GM12878 (cell line): Measurements from ENCODE around the gene SOBP. TPM values are rescaled to one million over a fixed set of nuclear protein-coding genes. Genes with fewer than 3 reads are reported as not detected.

ENCODE experiments used
- ATAC-seq: fragments of 200-7000 bp; cut with Tn5 transposase; 3 replicates; pipeline ENCODE4 v1.9.1; 2020; ENCODE audit warnings: mild to moderate bottlenecking, moderate library complexity
- BruUV-seq: library from RNA; stranded (reverse); fragments of 400-500 nt; replicated peaks from 2 replicates; lab custom pipeline; 2021; lab: Mats Ljungman, UMichigan
- CTCF ChIA-PET: fragments of 300-600 bp; sonication (Branson Sonifier 250); formaldehyde crosslinking; extraction: SDS; loops from one replicate; lab custom pipeline; 2021; ENCODE audit warnings: inconsistent platforms; lab: Yijun Ruan, JAX
- POLR2A ChIA-PET: fragments of 350-600 bp; formaldehyde crosslinking; extraction: SDS; loops from one replicate; lab custom pipeline; 2021; ENCODE audit warnings: inconsistent platforms; lab: Charles Lee
- RAD21 ChIA-PET: fragments of 300-600 bp; sonication (Branson Sonifier 250); formaldehyde crosslinking; loops from one replicate; lab custom pipeline; 2023; ENCODE audit warnings: antibody characterized with exemption; ENCODE audit not compliant: unreplicated experiment; lab: Charles Lee
- SMC1A ChIA-PET: fragments of 300-600 bp; sonication (Branson Sonifier 250); formaldehyde crosslinking; loops from one replicate; lab custom pipeline; 2023; ENCODE audit not compliant: unreplicated experiment, uncharacterized antibody; lab: Charles Lee
- DNase-seq: peaks from one replicate; pipeline ENCODE4 v3.0.0-alpha.2; 2011; ENCODE audit warnings: low read depth, low spot score
- FAIRE-seq: peaks from 3 replicates; lab custom pipeline; 2011; peaks lifted over from hg19 to GRCh38; lab: Jason Lieb, UNC
- H2AFZ ChIP-seq: 2 replicates; pipeline ENCODE4 v1.6.0; 2011; ENCODE audit warnings: low read depth, low read length, control low read depth; ENCODE audit not compliant: control insufficient read depth
- H3K27ac ChIP-seq: 2 replicates; pipeline ENCODE4 v1.5.1; 2011; ENCODE audit warnings: control low read depth; ENCODE audit not compliant: control insufficient read depth, insufficient read depth
- H3K27me3 ChIP-seq, 2 experiments: replicated peaks in 1 of 2; 2 replicates each; pipeline versions ENCODE4 v1.6.0 to v1.6.1; 2011; ENCODE audit warnings: low read length in 1 of 2; ENCODE audit not compliant: control insufficient read depth in 2 of 2, insufficient read depth in 2 of 2
- H3K36me3 ChIP-seq, 2 experiments: 2 replicates each; pipeline ENCODE4 v1.5.1; 2011; ENCODE audit warnings: low read length in 1 of 2; ENCODE audit not compliant: control insufficient read depth in 2 of 2, insufficient read depth in 2 of 2
- H3K4me1 ChIP-seq: 2 replicates; pipeline ENCODE4 v1.6.1; 2011; ENCODE audit warnings: mild to moderate bottlenecking, low read length, moderate library complexity, mixed read lengths; ENCODE audit not compliant: control insufficient read depth, insufficient read depth
- H3K4me2 ChIP-seq: 2 replicates; pipeline ENCODE4 v1.6.0; 2011; ENCODE audit warnings: control low read depth; ENCODE audit not compliant: control insufficient read depth, insufficient read depth
- H3K4me3 ChIP-seq: fragments of 200-600 bp; sonication (generic); 2 replicates; pipeline ENCODE4 v1.5.1; 2016
- H3K79me2 ChIP-seq: 2 replicates; pipeline ENCODE4 v1.6.0; 2011; ENCODE audit warnings: low read length; ENCODE audit not compliant: control insufficient read depth, insufficient read depth
- H3K9ac ChIP-seq: 2 replicates; pipeline ENCODE4 v1.8.0; 2011; ENCODE audit warnings: low read length, control low read depth, mixed read lengths; ENCODE audit not compliant: control insufficient read depth, insufficient read depth
- H3K9me3 ChIP-seq: replicated peaks from 3 replicates; pipeline ENCODE4 v1.5.1; 2011; ENCODE audit warnings: mild to moderate bottlenecking, low read length; ENCODE audit not compliant: control insufficient read depth, insufficient read depth
- H4K20me1 ChIP-seq: 2 replicates; pipeline ENCODE4 v1.6.0; 2011; ENCODE audit not compliant: control insufficient read depth, insufficient read depth
- BACH1 ChIP-seq: fragments of 450-650 bp; IDR thresholded peaks from 2 replicates; pipeline ENCODE4 v1.6.1; 2017; ENCODE audit warnings: mild to moderate bottlenecking, borderline replicate concordance
- CTCF ChIP-seq, 3 experiments: IDR thresholded peaks in 2 of 3; conservative IDR thresholded peaks in 1 of 3; 2 replicates each; pipeline ENCODE4 v1.5.1; 2011; ENCODE audit warnings: low read depth in 3 of 3, low read length in 3 of 3, mild to moderate bottlenecking in 3 of 3, control low read depth in 2 of 3, moderate library complexity in 2 of 3, inconsistent platforms in 1 of 3, mixed read lengths in 1 of 3; ENCODE audit not compliant: control insufficient read depth in 2 of 3, insufficient read depth in 1 of 3; ENCODE audit errors: extremely low read depth in 1 of 3
- DPF2 ChIP-seq: fragments of 450-650 bp; IDR thresholded peaks from 2 replicates; pipeline ENCODE4 v1.6.1; 2017; ENCODE audit warnings: mild to moderate bottlenecking
- FOS ChIP-seq: IDR thresholded peaks from 3 replicates; pipeline ENCODE4 v1.6.1; 2011; ENCODE audit warnings: borderline replicate concordance; ENCODE audit not compliant: insufficient read length; ENCODE audit errors: extremely low read depth
- HDGF ChIP-seq: fragments of 450-650 bp; IDR thresholded peaks from 2 replicates; pipeline ENCODE4 v1.6.1; 2016; ENCODE audit warnings: antibody characterized with exemption
- IRF4 ChIP-seq: IDR thresholded peaks from 2 replicates; pipeline ENCODE4 v1.6.1; 2011; ENCODE audit warnings: low read depth, low read length
- IRF5 ChIP-seq: fragments of 450-650 bp; IDR thresholded peaks from 2 replicates; pipeline ENCODE4 v1.6.1; 2017; ENCODE audit warnings: borderline replicate concordance
- MEF2B ChIP-seq: fragments of 450-650 bp; IDR thresholded peaks from 2 replicates; pipeline ENCODE4 v1.6.1; 2018; ENCODE audit warnings: mild to moderate bottlenecking, moderate library complexity; ENCODE audit not compliant: partially characterized antibody, poor library complexity, severe bottlenecking
- MLLT1 ChIP-seq: fragments of 450-650 bp; IDR thresholded peaks from 2 replicates; pipeline ENCODE4 v1.6.1; 2016; ENCODE audit warnings: mild to moderate bottlenecking
- NBN ChIP-seq: fragments of 450-650 bp; IDR thresholded peaks from 2 replicates; pipeline ENCODE4 v1.6.1; 2016
- NR2C2 ChIP-seq: IDR thresholded peaks from 2 replicates; pipeline ENCODE4 v1.6.1; 2011; ENCODE audit warnings: borderline replicate concordance, low read depth; ENCODE audit not compliant: control insufficient read depth, insufficient read length
- POLR2A ChIP-seq: IDR thresholded peaks from 2 replicates; pipeline ENCODE4 v1.6.1; 2011; ENCODE audit warnings: low read depth, mild to moderate bottlenecking, low read length
- RUNX3 ChIP-seq: IDR thresholded peaks from 2 replicates; pipeline ENCODE4 v1.6.1; 2012; ENCODE audit warnings: low read length, inconsistent platforms
- SIN3A ChIP-seq: IDR thresholded peaks from 2 replicates; pipeline ENCODE4 v1.6.1; 2012; ENCODE audit warnings: low read depth, low read length, improper control_type of control experiment
- SUPT20H ChIP-seq: IDR thresholded peaks from 2 replicates; pipeline ENCODE4 v1.6.1; 2011; ENCODE audit warnings: low read depth, mild to moderate bottlenecking, low read length, moderate library complexity, borderline replicate concordance; ENCODE audit not compliant: control insufficient read depth
- TCF12 ChIP-seq: IDR thresholded peaks from 2 replicates; pipeline ENCODE4 v1.6.1; 2011; ENCODE audit warnings: low read depth, mild to moderate bottlenecking, low read length
- ZBED1 ChIP-seq: IDR thresholded peaks from 2 replicates; pipeline ENCODE4 v1.6.1; 2016; ENCODE audit warnings: borderline replicate concordance
- WGBS: methylation state at CpG from one replicate; pipeline ENCODE4 v1.1.6; 2016; ENCODE audit warnings: low lambda C conversion rate; ENCODE audit not compliant: insufficient replicate concordance, insufficient coverage; ENCODE audit errors: missing lambda C conversion rate; 5-methylcytosine and 5-hydroxymethylcytosine counted together
- in situ Hi-C: fragments of 300-500 bp; cut with MboI; formaldehyde crosslinking; loops from 9 replicates; pipeline ENCODE4 v1.14.3; 2018; ENCODE audit warnings: mixed read lengths
- intact Hi-C: fragments of 100-400 bp; cut with micrococcal nuclease; formaldehyde crosslinking; loops from one replicate; pipeline ENCODE4 v1.14.2; 2022; ENCODE audit not compliant: unreplicated experiment
- polyA plus RNA-seq, 11 experiments: library from polyadenylated mRNA; depleted of rRNA in 4 of 11; unstranded in 6 of 11; stranded (reverse) in 5 of 11; fragments of >200 nt; fragmentation: Nextera tagmentation in 4 of 11; fragmentation: Illumina TruSeq in 1 of 11; extraction: Ambion mirVana in 4 of 11; extraction: Trizol in 1 of 11; gene quantifications; 1 replicate in 1 of 11; 2 replicates in 10 of 11; pipeline versions ENCODE4 v1.2.1 to v1.2.3, GENCODE V29; 2011 to 2016; ENCODE audit warnings: inconsistent platforms in 2 of 11, missing spikeins in 2 of 11, low read depth in 1 of 11
- total RNA-seq, 4 experiments: library from RNA; depleted of rRNA in 3 of 4; stranded (reverse); fragments of >200 nt in 3 of 4; fragmentation: Illumina TruSeq in 1 of 4; extraction: Trizol in 1 of 4; gene quantifications; 2 replicates each; pipeline versions ENCODE4 v1.2.1 to v1.2.3, GENCODE V29; 2013 to 2021

SOBP gene
- total and polyA plus RNA-seq, 10 of the 15 experiments (the other 5 are each of a cell fraction or from before 2014, with no cell fraction given) = 0.49 to 1.9 (median 0.78) TPM

- no peak for TF ChIP-seq CTCF (IDR thresholded peaks at IDR 0.05 in 2 of 3, conservative IDR thresholded peaks at IDR 0.05 in 1 of 3; ENCODE audit: control insufficient read depth in 2 of 3, extremely low read depth in 1 of 3, insufficient read depth in 1 of 3, low read depth in 3 of 3, low read length in 3 of 3)
- no peak for TF ChIP-seq DPF2
- no peak for TF ChIP-seq POLR2A
- TF ChIP-seq BACH1 = no peak
- no peak for TF ChIP-seq FOS
- TF ChIP-seq, all 136 proteins: peak for 0
Observed at GRCh38 chr6:107630348-107630977, 140.5 kb downstream of the SOBP start (continued).

GRCh38 chr6:107632381-107633136, 142.6 kb downstream of the SOBP start:
- DNase-seq = no peak
- 95% methylated on average over 2 of the region's 2 CpGs for WGBS
- ChIA-PET POLR2A (interaction anchor here (0.7 kb wide), 1 partner anchor 209 kb away, joined by 6 read pairs; no protein-coding TSS in a partner anchor), CTCF (interaction anchor here (1.1 to 1.7 kb wide), 3 partner anchors 11 to 39 kb away, joined by 3 to 4 read pairs (median 3); no protein-coding TSS in a partner anchor), SMC1A (interaction anchor here (1.0 to 1.9 kb wide), 2 partner anchors 17 to 24 kb away, joined by 4 to 8 read pairs; no protein-coding TSS in a partner anchor), RAD21 (interaction anchor here (1.0 kb wide), 1 partner anchor 14 kb away, joined by 3 read pairs; no protein-coding TSS in a partner anchor)
- H3K36me3 ChIP-seq = no peaks in the 10 kb centered on the region
- H3K4me1 ChIP-seq = no peaks in the 10 kb centered on the region; the same call in 1 of the 2 replicates
- H3K4me2 ChIP-seq = no peak overlapping the region
- H3K79me2 ChIP-seq = no peaks in the 10 kb centered on the region
- H3K27me3 ChIP-seq = peaks cover 2 to 10% of the 10 kb centered on the region in 2 experiments
- intact Hi-C loops = no loop called here
- no peak overlapping the region for H3K9ac ChIP-seq
- H2AFZ ChIP-seq = no peak overlapping the region
- no peak for ATAC-seq
- in situ Hi-C loops = no loop called here
- BruUV-seq = no TSS peak
- H4K20me1 ChIP-seq = no peaks in the 10 kb centered on the region
- H3K9me3 ChIP-seq = no peaks in the 10 kb centered on the region
- no peak overlapping the region for H3K27ac ChIP-seq
- no peak for FAIRE-seq
- no peak overlapping the region for H3K4me3 ChIP-seq
- no peak for TF ChIP-seq ZBED1
- no peak for TF ChIP-seq NR2C2
- no peak for TF ChIP-seq MLLT1
- TF ChIP-seq POLR2A = no peak
- TF ChIP-seq SUPT20H = no peak
- TF ChIP-seq IRF4 = no peak
- TF ChIP-seq SIN3A = no peak
- no peak for TF ChIP-seq NBN
- TF ChIP-seq TCF12 = no peak
- no peak for TF ChIP-seq HDGF
- TF ChIP-seq MEF2B = no peak
- no peak for TF ChIP-seq IRF5
- TF ChIP-seq RUNX3 = no peak
